ENCODE data around the gene PSEN2. TPM values are rescaled to one million over a fixed set of nuclear protein-coding genes. Genes with fewer than 3 reads are reported as not detected.

PSEN2 gene
- total and polyA plus RNA-seq, 2 donors (not counting 1 experiment from before 2014, with no cell fraction given), result 15.8 to 26.0 TPM

DNA sequence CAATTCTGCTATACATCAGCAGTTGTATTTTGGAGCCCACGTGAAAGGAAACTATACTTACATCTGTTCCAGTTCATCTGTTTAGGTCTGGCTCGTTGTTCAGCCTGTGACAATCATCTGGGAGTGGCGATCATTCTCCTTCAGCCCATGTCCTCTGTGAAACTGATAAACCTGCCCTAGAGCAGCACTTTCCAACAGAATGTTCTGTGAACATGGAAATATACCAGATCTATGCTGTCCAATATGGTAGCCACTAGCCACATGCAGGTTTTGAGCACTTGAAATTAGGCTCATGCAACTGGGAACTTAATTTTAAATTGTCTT lies 45.2 kb downstream of the PSEN2 start:
- Histone ChIP-seq H3K79me2 (ENCODE audit: control insufficient read depth, insufficient read depth, low read length) (no peaks in the 10 kb centered on the region), H4K20me1 (ENCODE audit: control insufficient read depth, insufficient read depth, low read length, poor library complexity, severe bottlenecking) (no peaks in the 10 kb centered on the region), H3K36me3 (replicated peaks in 1 of 2; ENCODE audit: control extremely low read depth in 1 of 2, control insufficient read depth in 1 of 2, extremely low read depth in 1 of 2, insufficient read depth in 2 of 2, low read length in 1 of 2) (no peaks in the 10 kb centered on the region), H3K9ac (ENCODE audit: low read length) (no peak overlapping the region), H2AFZ (ENCODE audit: insufficient read depth, low read depth, low read length, poor library complexity, severe bottlenecking) (no peak overlapping the region), H3K9me3 (ENCODE audit: control extremely low read depth in 1 of 3, control insufficient read depth in 2 of 3, insufficient read depth in 1 of 3, low read length in 2 of 3) (no peaks in the 10 kb centered on the region), H3K4me1 (ENCODE audit: control insufficient read depth in 2 of 2, insufficient read depth in 2 of 2, low read length in 2 of 2) (peaks cover 0 to 3% of the 10 kb centered on the region in 2 donors), H3K4me2 (replicated peaks; ENCODE audit: low read depth, low read length, poor library complexity, severe bottlenecking) (no peak overlapping the region), H3K27ac (ENCODE audit: low read length in 2 of 2) (no peak overlapping the region), H3K4me3 (ENCODE audit: control extremely low read depth in 1 of 5, extremely low read depth in 1 of 5, insufficient read depth in 1 of 5, low read depth in 2 of 5, low read length in 4 of 5) (no peak overlapping the region), H3K27me3 (replicated peaks in 1 of 4; ENCODE audit: control extremely low read depth in 1 of 4, control insufficient read depth in 3 of 4, insufficient read depth in 4 of 4, low read length in 3 of 4) (no peaks in the 10 kb centered on the region)
- no peak for ATAC-seq (ENCODE audit: low read depth)
- peaks cover 2% of the 10 kb centered on the region for H3K4me1 Mint-ChIP-seq
- H3K9me3 Mint-ChIP-seq (ENCODE audit: insufficient read depth), result no peaks in the 10 kb centered on the region
- ChIA-PET CTCF (interaction anchor here (1.5 kb wide), 1 partner anchor 289 kb away, joined by 5 read pairs; no protein-coding TSS in a partner anchor), POLR2A (no interaction called here)
- intact Hi-C loops (cut with micrococcal nuclease), result no loop called here
- DNase-seq, result no peak
- no peak overlapping the region for H3K27ac Mint-ChIP-seq
- WGBS (ENCODE audit: insufficient coverage), result 31% methylated on average over 2 of the region's 3 CpGs
- TF ChIP-seq, protein P1, sequence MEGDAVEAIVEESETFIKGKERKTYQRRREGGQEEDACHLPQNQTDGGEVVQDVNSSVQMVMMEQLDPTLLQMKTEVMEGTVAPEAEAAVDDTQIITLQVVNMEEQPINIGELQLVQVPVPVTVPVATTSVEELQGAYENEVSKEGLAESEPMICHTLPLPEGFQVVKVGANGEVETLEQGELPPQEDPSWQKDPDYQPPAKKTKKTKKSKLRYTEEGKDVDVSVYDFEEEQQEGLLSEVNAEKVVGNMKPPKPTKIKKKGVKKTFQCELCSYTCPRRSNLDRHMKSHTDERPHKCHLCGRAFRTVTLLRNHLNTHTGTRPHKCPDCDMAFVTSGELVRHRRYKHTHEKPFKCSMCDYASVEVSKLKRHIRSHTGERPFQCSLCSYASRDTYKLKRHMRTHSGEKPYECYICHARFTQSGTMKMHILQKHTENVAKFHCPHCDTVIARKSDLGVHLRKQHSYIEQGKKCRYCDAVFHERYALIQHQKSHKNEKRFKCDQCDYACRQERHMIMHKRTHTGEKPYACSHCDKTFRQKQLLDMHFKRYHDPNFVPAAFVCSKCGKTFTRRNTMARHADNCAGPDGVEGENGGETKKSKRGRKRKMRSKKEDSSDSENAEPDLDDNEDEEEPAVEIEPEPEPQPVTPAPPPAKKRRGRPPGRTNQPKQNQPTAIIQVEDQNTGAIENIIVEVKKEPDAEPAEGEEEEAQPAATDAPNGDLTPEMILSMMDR (IDR thresholded peaks at IDR 0.05), result no peak
- TF ChIP-seq EZH2 (IDR thresholded peaks at IDR 0.05; ENCODE audit: borderline replicate concordance, insufficient read depth, low read depth, low read length, poor library complexity, severe bottlenecking), result no peak
- H3K4me3 Mint-ChIP-seq, result no peak overlapping the region
- no peaks in the 10 kb centered on the region for H3K27me3 Mint-ChIP-seq

GRCh38 chr1:226916497-226916896 lies 46.1 kb downstream of the PSEN2 start:
- no peak overlapping the region for H3K4me3 ChIP-seq (ENCODE audit: control extremely low read depth in 1 of 5, extremely low read depth in 1 of 5, insufficient read depth in 1 of 5, low read depth in 2 of 5, low read length in 4 of 5)
- no peak overlapping the region for H3K4me2 ChIP-seq (replicated peaks; ENCODE audit: low read depth, low read length, poor library complexity, severe bottlenecking)
- H4K20me1 ChIP-seq (ENCODE audit: control insufficient read depth, insufficient read depth, low read length, poor library complexity, severe bottlenecking), result no peaks in the 10 kb centered on the region
- intact Hi-C loops (cut with micrococcal nuclease), result no loop called here
- DNase-seq (no peak), ATAC-seq (ENCODE audit: low read depth) (no peak)
- ChIA-PET POLR2A (no interaction called here), CTCF (no interaction called here)
- TF ChIP-seq, protein P1 (IDR thresholded peaks at IDR 0.05), result no peak
- TF ChIP-seq EZH2 (IDR thresholded peaks at IDR 0.05; ENCODE audit: borderline replicate concordance, insufficient read depth, low read depth, low read length, poor library complexity, severe bottlenecking), result no peak
- no peak overlapping the region for H3K27ac Mint-ChIP-seq
- H3K27ac ChIP-seq (ENCODE audit: low read length in 2 of 2), result no peak overlapping the region
- H3K27me3 Mint-ChIP-seq, result no peaks in the 10 kb centered on the region
- no peak overlapping the region for H3K9ac ChIP-seq (ENCODE audit: low read length)
- H3K9me3 Mint-ChIP-seq (ENCODE audit: insufficient read depth), result no peaks in the 10 kb centered on the region
- no peaks in the 10 kb centered on the region for H3K27me3 ChIP-seq (replicated peaks in 1 of 4; ENCODE audit: control extremely low read depth in 1 of 4, control insufficient read depth in 3 of 4, insufficient read depth in 4 of 4, low read length in 3 of 4)
- H3K4me3 Mint-ChIP-seq, result no peak overlapping the region
- no peak overlapping the region for H2AFZ ChIP-seq (ENCODE audit: insufficient read depth, low read depth, low read length, poor library complexity, severe bottlenecking)
- H3K4me1 Mint-ChIP-seq, result peaks cover 2% of the 10 kb centered on the region
- no peaks in the 10 kb centered on the region for H3K9me3 ChIP-seq (ENCODE audit: control extremely low read depth in 1 of 3, control insufficient read depth in 2 of 3, insufficient read depth in 1 of 3, low read length in 2 of 3)
- H3K79me2 ChIP-seq (ENCODE audit: control insufficient read depth, insufficient read depth, low read length), result no peaks in the 10 kb centered on the region
- 50% methylated on average over 1 of the region's 2 CpGs for WGBS (ENCODE audit: insufficient coverage)
- peaks cover 0 to 3% of the 10 kb centered on the region in 2 donors for H3K4me1 ChIP-seq (ENCODE audit: control insufficient read depth in 2 of 2, insufficient read depth in 2 of 2, low read length in 2 of 2)
- no peaks in the 10 kb centered on the region for H3K36me3 ChIP-seq (replicated peaks in 1 of 2; ENCODE audit: control extremely low read depth in 1 of 2, control insufficient read depth in 1 of 2, extremely low read depth in 1 of 2, insufficient read depth in 2 of 2, low read length in 1 of 2)

Data from B cell (primary cell).